Epithelial cell of proximal tubule (primary cell): ENCODE measurements around the gene TMEM114. TPM values are rescaled to one million over a fixed set of nuclear protein-coding genes. Genes with fewer than 3 reads are reported as not detected.

Source experiments
- DNase-seq: peaks from one replicate; pipeline ENCODE4 v3.0.0-alpha.2; 2011; ENCODE audit warnings: low read depth
- H3K4me3 ChIP-seq: 2 replicates; pipeline ENCODE4 v1.5.1; 2011; ENCODE audit warnings: low read depth, mild to moderate bottlenecking, low read length
- total RNA-seq: library from RNA; depleted of rRNA; stranded (reverse); fragments of >200 nt; gene quantifications from 2 replicates; pipeline ENCODE4 v1.2.3, GENCODE V29; 2015
- TF ChIP-seq, protein P1 (sequence below): conservative IDR thresholded peaks from 2 replicates; pipeline ENCODE4 v1.5.1; 2012; ENCODE audit warnings: low read depth, mild to moderate bottlenecking, low read length

The TMEM114 gene
- total RNA-seq, 1 donor from 2014 or later: not detected

DNA sequence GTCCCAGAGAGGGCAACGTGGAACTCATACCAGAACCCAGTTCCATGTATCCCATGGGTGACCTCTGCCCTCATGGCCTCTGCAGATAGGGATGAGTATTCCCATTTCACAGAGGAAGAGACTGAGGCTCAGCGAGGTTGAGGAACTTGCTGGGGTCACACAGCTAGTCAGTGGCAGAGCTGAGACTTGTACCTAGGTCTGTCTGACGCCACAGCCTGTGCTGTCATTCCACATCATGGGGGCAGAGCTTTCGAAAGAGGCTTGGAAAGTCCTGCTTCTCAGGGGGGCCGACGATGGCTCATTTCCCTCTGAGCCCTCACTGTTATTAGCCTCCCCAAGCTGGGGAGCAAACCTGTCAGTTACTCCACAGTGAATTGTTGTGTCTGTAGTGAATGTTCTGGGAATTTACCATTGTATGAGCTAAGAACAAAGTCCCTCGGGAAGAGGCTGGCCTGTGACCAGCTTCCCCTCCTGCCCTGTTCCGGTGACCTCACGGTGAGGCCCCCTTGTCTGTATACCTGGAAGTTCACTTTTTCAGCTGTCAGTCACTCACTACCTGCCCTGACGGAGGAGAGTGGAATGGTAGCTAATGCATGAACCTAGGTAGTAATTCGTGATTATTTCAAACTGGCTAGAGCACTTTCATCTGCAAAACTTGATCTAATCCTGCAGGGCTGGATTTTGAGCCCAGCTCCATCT is 40.1 kb upstream of the TMEM114 start:
- no peak for DNase-seq
- TF ChIP-seq, protein P1, sequence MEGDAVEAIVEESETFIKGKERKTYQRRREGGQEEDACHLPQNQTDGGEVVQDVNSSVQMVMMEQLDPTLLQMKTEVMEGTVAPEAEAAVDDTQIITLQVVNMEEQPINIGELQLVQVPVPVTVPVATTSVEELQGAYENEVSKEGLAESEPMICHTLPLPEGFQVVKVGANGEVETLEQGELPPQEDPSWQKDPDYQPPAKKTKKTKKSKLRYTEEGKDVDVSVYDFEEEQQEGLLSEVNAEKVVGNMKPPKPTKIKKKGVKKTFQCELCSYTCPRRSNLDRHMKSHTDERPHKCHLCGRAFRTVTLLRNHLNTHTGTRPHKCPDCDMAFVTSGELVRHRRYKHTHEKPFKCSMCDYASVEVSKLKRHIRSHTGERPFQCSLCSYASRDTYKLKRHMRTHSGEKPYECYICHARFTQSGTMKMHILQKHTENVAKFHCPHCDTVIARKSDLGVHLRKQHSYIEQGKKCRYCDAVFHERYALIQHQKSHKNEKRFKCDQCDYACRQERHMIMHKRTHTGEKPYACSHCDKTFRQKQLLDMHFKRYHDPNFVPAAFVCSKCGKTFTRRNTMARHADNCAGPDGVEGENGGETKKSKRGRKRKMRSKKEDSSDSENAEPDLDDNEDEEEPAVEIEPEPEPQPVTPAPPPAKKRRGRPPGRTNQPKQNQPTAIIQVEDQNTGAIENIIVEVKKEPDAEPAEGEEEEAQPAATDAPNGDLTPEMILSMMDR: no peak
- no peak overlapping the region for H3K4me3 ChIP-seq

DNA sequence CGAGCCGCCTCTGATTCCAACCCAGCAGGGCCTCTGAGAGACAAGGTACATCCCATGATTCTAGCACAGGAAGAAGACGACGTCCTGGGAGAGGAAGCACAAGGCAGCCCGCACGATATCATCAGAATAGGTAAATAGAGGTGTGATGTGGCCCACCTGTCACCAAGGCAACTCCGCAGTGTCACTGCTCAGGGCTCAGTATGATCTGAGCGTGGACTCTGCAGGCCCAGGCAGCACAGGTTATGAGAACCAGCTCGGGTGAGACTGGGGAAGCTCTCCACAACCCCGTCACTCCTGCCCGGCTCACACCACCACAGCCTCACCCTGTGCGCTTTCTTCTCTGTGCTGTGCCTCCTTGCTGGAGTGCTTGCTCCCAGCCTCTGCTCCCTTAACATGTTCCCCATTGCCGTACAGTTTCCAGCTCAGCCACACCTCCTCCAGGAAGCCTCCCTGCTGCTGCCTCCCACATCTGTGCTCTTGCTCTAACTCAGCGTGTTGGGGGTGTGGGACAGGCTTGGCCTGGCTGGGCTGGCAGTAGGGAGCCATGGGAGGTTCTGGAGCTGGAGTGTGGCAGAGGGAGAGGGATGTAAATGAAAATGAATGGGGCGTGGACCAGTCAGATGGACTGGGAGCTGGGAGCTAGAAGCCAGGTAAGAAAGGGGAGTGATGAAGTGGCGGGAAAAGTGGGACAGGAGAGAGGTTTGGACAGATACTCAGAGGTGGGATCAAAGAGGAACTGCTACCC is 38.8 kb upstream of the TMEM114 start:
- TF ChIP-seq, protein P1: no peak
- no peak for DNase-seq
- no peak overlapping the region for H3K4me3 ChIP-seq

DNA sequence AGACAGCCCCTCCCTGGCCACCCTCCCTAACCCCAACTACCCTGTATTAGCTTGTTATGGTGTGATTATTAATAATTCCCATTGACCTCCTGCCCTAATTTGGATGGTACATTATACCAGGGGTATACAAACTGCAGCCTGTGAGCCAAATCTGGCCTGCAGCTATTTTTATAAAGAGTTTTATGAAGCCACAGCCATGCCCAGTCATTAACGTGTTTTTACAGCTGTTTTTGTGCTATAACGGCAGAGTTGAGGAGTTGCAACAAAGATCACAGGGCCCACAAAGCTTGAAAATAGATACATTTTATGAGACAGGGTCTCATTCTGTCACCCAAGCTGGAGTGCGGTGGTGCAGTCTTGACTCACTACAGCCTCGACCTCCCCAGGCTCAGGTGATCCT is 37.1 kb upstream of the TMEM114 start:
- no peak for DNase-seq
- H3K4me3 ChIP-seq: no peak overlapping the region

DNA sequence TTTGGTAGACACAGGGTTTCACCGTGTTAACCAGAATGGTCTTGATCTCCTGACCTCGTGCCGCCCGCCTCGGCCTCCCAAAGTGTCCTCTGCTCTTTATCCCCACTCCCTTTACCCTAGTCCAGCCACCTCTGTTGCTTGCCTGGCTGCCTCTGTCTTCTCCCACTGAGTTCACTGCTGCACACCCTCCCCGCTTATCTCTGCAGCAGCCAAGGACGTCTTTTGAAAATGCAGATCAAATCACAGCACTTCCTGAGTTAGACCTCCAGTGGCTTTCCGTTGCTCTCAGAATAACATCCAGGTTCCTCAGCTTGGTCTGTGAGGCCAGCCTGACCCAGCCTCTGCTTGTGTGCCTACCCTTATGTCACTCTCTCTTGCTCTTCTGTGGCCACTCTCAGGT is 36.6 kb upstream of the TMEM114 start:
- DNase-seq: no peak
- H3K4me3 ChIP-seq: no peak overlapping the region
- TF ChIP-seq, protein P1: no peak

More for the DNA sequence above, 37.1 kb upstream of the TMEM114 start:
- TF ChIP-seq, protein P1: no peak

DNA sequence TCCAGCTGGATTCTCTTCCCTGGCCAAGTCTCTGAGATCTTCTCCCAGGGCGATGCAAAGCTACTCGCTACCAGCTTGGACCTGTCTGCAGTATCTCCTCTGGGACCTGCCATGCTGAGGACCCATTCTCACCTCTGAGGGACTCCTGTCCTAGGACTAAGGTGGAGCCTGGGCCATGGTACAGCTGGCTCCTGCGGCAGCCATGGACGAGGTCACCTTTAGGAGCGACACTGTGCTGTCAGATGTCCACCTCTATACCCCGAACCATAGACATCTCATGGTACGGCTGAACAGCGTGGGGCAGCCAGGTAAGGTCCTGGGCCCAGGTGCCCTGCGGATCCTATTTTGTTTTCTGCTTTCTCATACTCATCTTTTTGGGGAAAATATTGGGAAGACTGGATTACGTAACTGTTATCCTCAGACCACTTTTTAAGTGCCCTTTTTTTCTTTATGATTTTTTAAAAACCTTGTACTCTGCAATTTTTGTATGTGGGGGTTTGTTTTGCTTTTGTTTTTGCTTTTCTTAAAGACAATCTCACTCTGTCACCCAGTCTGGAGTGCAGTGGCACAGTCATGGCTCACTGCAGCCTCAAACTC is 35.3 kb upstream of the TMEM114 start:
- DNase-seq: no peak
- H3K4me3 ChIP-seq: no peak overlapping the region
- TF ChIP-seq, protein P1: no peak

DNA sequence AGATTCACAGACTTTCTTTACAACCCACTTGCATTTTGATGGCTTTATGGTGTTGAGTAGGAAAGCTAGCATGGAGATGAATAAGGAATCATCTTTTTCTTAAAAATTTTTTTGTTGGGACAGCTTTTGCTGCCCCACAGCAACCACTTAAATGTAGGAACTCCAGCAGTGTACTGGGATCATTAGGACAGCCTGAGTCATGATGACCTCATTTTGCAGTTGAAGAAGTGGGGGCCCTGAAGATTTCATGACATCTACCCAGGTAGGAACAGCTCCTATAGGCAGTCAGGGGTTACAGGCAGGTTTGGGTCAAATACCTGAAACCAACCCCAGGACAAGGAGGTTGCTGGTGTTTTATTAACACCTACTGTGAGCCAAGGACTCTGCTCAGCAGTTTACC is 33.3 kb upstream of the TMEM114 start:
- TF ChIP-seq, protein P1: no peak
- H3K4me3 ChIP-seq: no peak overlapping the region
- no peak for DNase-seq

DNA sequence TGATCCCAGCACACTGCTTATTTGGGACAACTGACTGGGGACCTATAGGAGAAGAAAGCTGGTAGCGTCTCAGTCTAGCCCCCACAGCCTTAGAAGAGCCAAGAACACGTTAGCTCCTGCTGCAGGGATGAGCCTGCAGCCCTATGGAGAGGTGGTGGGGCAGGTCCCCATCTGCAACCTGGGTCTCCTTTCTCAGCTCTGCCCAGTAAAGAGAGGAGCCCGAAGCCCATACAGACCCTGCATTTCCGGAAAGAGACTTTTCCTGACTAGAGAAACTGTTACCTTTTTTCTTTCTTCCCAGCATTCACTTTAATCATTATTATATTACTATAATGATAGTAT is 32.0 kb upstream of the TMEM114 start:
- TF ChIP-seq, protein P1: no peak
- H3K4me3 ChIP-seq: peak overlapping the region; percentile 94
- DNase-seq: no peak
